Coronary artery (tissue), 2 donors: ENCODE measurements around the gene EML4.
A peak's percentile ranks its signal among the peaks of the same experiment; 100 is the strongest.
"Not testable (repeated sequence)": the region's sequence is repeated elsewhere in the genome, so short reads cannot be mapped to it uniquely, and the experiment has no call there.

Experiments used
- DNase-seq: peaks from one replicate; pipeline ENCODE4 v3.0.0-alpha.2; 2017; ENCODE audit warnings: low spot score
- H3K27ac ChIP-seq, 2 donors: fragments of 200-600 bp; sonication (generic); one replicate each; pipeline ENCODE4 v1.5.1; 2016 to 2019
- H3K4me3 ChIP-seq: fragments of 200-600 bp; sonication (generic); 2 replicates; pipeline ENCODE4 v1.5.1; 2016; ENCODE audit warnings: mild to moderate bottlenecking, moderate library complexity
- CTCF ChIP-seq: fragments of 200-600 bp; sonication (generic); IDR thresholded peaks from one replicate; pipeline ENCODE4 v1.5.1; 2019; ENCODE audit warnings: antibody characterized with exemption

EML4 gene

GRCh38 chr2:42127425-42128424 is 41.4 kb upstream of the EML4 start:
- no peak for TF ChIP-seq CTCF
- no peak overlapping the region for H3K4me3 ChIP-seq
- H3K27ac ChIP-seq: no peak overlapping the region
- no peak for DNase-seq

GRCh38 chr2:42128721-42129486 is 40.2 kb upstream of the EML4 start:
- TF ChIP-seq CTCF: no peak
- no peak overlapping the region for H3K4me3 ChIP-seq
- H3K27ac ChIP-seq: no peak overlapping the region
- DNase-seq: no peak

GRCh38 chr2:42129487-42129852 is 39.7 kb upstream of the EML4 start:
- Histone ChIP-seq H3K4me3 (no peak overlapping the region), H3K27ac (no peak overlapping the region)
- no peak for TF ChIP-seq CTCF
- DNase-seq: no peak

DNA sequence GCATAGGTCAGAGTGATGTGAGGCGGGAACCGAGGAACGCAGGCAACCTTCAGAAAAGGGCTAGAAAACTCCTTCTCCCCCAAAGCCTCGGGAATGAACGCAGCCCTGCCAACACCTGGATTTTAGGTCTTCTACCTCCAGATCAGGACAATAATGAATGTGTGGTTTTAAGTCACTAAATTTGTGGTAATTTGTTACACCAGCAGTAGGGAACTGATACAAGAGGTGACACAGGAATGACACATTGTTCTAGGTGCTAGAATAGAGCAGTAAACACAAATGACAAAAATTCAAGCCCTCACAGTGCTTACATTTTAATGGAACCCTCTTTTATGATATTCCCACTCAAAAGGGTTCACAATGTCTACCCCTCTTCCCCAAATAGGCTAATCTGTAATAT is 39.2 kb upstream of the EML4 start:
- no peak for TF ChIP-seq CTCF
- DNase-seq: no peak
- no peak overlapping the region for H3K4me3 ChIP-seq
- no peak overlapping the region for H3K27ac ChIP-seq

GRCh38 chr2:42130858-42131257 is 38.3 kb upstream of the EML4 start:
- not testable (repeated sequence) for DNase-seq, H3K4me3 ChIP-seq, H3K27ac ChIP-seq

DNA sequence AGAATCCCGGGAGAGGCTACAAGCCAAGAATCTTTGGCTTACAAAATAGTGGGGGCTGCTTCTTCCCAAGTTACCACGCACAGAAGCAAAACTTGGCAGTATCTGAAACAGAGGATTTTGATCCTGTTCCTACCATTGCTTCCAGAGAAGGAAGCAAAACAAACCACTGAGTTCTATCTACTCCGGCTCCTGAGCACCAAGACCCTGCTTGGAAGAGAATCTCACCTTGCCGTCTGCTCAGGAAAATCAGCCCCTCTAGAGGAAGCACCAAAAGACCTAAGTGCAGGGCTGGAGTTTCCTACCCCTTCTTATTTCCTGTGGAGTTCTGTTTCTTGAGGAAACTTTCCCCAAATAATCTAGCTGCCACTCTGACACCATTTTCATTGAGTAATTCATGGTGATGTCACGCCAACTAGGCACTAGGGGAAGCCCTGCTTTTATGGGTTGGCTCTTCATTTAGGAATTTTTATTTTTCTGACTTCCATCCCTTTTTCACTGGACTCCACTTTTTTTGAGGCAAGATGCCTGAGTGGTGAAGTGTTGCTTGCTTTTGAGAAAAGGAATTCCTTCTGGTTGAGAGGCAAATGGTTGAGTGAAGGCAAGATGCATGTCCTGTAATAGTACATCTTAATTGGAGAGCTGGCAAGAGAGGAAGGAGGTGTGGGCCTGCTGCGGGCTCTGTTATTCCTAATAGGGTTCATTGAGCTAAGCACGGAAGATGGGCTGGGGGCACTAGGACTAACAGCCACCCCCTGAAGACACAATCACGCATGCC is 36.8 kb upstream of the EML4 start:
- DNase-seq: no peak
- Histone ChIP-seq H3K4me3 (peak overlapping the region; percentile 54), H3K27ac (peak overlapping the region; percentile 69 to 88)
- TF ChIP-seq CTCF: no peak
